NCI-H526 treated with DMSO at 0.1 percent for 48 hours (cell line): ENCODE results near the gene C1orf174.

ENCODE experiments used
- DNase-seq: peaks from one replicate; lab custom pipeline; 2025; lab: John Stamatoyannopoulos, UW

C1orf174 gene

DNA sequence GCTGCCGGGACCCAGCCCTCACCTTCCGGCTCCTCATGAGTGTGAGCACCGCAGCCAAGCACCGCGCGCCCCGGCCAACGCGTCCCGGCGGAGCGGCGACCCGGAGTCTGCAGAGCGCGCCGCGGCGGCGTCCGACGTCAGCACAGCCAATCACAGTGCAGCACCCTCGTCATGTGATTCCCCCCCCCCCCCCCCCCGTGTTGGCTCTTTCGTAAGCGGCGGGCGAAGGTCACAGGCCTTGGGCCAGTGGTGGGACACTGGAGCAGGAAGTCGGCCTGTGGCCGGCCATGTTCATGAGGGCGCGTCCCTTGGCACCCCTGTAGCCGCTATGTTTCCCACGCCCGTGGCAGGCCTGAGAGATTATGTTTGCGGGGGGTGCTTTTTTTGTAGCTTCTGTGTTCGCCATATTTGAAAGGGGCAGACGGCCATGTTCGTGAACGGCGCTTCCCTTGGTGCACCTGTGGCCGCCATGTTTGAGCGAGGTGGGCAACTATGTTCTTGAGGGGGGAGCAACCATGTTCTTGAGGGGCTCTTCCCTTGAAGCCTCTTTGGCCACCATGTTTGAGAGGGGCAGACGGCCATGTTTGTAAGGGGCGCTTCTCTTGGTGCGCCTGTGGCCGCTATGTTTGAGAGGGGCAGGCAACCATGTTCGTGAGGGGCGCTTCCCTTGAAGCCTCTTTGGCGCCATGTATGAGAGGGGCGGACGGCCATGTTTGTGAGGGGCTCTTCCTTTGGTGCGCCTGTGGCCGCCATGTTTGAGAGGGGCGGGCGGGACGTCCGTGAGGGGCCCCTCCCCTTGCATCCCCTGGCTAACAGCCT is at the start of gene C1orf174:
C1orf174 (minus strand) TSS at position 123 of the 819 bp plus-strand sequence; CDS start at position 37, 86 bp downstream.
- peak; percentile 99 for DNase-seq

DNA sequence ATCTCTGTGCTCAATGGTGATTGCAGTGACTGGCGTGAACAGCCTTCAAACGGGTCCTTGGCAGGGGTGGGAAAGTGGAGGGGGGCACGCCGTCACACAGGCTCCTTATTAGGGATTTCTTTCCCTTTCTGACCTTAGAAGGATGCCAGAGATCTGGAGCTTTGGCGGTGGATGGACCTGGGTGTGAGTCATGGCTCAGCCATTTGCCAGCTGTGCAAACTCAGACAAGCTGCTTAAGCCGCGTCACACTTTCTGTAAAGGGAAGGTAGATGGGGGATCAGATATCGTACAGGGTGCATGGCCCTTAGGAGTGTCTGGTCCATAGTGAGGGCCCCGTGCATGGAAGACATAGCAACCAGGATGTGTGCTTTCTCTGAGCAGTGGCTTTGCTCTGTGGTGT is 48.3 kb upstream of the C1orf174 start:
- no peak for DNase-seq

DNA sequence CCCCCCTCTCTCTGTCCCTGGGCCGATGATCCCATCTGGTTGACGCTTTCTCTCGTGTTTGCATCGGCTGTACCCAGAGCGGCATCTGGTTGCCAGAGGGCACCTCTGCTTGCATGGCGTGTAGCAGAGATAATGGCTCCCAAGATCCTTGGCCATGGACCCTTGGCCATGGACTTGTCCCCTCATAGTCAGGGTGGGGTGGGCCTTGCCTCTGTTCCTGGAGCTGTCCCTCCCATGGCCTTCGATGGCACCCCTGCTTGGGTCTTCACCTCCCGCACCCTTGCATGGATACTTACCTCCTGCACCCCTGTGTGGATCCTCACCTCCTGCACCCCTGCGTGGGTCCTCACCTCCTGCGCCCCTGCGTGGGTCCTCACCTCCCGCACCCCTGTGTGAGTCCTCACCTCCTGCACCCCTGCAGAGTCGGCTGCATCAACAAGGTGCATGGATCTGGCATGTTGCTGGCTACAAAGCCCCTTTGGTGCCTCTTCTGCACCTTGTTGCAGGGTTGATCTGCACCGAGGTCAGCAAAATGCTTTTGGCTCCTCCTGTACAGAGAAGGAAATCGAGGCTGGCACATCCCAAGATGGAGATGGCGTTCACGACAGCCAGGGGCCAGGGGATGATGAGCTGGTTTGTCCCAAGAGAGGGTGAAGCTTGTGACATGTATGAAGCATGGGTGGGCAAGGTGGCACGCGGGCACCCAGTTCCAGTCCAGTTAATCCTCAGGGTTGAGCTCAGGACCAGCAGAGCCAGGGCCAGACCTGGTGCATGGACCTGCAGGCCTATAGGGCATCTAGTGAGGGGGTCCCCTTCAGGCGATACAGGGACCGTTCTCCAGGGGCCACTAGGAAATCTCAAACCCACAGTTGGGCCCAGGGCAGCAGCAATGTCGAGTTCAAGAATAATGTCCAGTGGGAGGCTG is 46.1 kb upstream of the C1orf174 start:
- no peak for DNase-seq

DNA sequence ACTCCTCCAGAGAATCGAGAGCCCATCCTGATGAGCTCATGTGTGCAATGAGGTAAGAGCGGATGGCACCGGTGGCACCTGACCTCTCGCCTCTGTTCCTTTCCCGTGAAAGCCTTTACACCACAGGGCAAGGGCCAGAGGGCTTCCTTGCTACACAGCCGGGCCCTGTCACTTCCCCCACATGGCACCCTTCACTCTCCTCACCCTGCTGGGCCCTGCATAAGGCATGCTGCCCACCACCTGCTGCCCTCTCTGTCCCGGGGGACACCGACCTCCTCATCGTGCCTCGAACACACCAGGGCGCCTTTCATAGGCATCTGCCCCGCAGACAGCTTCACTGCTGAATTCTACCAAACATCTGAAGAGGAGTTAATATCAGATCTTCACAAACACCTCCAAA is 45.1 kb upstream of the C1orf174 start:
- DNase-seq: no peak

DNA sequence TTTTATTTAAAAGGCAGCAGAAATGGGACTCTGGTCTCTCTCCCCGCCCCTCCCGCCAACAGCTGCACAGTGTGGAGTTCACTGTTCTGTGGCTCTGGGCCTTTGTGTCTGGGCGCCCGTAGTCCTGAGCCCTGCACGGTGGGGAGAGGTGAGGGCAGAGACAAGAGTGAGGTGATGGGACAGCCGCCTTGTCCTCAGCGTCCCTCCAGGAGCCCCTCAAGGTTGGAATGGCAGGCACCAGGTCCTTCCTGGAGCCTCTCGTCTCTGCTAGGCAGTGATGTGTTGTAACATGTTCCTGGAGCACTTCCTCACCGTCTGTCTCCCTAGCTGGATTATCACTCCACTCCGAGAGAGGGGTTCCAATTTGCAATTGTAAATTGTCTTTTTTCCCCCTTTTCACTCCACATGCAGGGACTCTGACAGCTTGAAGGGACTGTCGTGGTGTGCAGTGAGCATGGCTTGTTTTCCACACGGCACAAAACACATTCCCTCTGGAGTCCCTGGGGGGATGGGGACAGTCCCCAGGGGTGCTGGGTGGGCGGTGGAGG is 44.6 kb upstream of the C1orf174 start:
- DNase-seq: no peak

DNA sequence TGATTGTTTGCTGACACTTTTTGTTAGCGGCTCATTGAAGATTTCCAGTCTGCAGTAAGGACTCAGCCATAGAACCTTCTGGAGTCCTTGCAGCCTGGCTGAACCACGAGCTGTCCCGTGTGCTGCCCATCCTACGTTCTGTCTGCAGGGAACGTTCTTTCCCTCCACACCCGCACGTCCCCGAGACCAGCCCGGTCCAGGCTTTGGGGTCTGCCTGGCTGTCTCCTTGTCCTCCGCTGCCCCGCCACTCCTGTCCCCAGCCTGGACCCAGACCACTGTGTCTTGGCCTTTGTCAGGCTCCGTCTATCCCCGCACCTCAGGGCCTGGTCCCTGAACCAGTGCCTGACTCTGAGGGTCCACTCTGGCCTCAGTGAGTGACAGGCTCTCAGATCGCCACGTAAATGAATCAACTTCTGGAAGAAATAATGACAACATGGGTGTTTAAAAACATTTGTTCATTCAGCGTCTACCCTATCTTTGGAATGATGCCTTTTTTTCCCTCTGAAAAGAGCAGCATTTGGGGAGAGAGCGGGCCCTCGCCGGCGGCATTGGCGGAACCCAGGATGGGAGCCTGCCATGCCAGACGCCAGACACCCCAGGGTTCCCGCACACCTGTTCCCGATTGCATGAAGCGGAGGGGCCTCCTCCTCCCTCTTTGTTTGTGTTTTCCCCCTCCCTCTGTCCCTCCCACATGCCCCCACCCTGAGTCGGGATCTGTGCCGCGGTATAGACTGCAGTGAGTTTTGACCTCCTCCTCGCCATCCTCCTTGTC is 43.9 kb upstream of the C1orf174 start:
- DNase-seq: no peak

DNA sequence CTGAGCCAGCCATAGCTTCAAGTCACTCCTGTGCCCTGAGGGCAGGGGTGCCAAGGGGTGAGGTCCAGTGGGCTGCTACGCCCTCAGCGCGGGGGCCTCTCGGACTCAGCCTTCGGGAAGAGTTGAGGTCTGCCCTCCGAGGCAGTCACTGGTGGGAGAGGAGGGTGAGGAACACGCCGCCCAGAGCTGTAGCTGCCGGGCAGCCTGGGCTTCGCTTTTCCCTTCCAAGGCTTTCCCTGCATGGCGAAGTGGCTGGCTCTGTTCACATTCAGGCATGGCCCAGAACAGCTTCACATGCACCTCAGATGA is 43.0 kb upstream of the C1orf174 start:
- no peak for DNase-seq

DNA sequence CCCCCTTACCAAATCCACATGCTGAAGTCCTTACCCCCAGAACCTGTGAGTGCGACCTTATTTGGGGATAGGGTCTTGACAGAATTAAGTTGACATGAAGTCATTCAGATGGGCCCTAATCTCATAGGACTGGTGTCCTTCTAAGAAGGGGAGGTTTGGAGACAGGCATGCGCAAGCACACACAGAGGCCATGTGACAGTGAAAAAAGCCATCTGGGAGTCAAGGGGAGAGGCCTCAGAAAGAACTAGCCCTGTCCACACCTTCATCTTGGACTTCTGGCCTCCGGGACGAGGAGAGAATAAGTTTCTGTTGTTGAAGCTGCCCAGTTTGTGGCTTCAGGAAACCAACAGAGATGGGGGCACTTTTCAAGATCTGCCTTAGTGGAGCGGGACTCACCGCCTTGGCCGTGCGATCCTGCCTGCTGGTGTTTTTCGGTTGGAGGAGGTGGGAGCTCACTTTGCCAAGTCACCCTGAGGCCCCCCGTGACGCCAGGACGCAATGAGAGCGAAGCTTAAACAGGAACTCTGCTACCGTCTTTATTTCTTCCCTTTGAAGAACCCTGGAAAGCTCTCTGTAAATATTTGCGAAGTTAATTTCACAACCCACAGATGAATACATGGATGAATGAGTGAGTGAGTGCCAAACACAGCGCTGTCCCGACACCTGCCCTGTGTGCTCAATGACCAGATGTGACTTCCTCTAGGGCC is 42.5 kb upstream of the C1orf174 start:
- no peak for DNase-seq

DNA sequence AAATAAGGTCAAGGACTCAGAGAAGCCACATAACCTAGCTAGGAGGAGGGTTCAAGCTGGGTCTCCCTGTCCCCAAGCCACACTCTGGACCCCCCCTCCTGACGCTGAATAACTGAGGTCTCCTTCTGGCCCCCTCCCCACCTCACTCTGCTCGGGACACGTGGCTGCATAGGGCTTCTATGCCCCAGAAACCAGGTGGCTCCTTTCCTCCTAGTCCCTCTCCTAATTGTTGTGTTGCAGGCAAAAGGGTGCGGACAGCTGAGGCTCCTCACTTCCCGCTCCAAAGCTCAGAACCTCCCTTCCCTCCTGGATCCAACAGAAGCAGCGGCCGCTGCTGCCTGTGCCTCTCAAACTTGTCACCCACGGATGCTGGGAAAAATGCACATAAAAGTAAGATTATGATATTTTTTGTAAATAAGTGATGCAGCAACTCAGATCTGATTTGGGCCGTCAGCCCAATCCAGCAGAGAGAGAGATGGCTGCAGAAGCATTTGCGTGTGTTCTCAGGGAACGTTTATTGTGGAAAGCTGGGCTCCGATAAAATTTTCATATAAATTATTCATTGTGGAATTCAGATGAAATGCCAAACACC is 40.8 kb upstream of the C1orf174 start:
- DNase-seq: no peak

DNA sequence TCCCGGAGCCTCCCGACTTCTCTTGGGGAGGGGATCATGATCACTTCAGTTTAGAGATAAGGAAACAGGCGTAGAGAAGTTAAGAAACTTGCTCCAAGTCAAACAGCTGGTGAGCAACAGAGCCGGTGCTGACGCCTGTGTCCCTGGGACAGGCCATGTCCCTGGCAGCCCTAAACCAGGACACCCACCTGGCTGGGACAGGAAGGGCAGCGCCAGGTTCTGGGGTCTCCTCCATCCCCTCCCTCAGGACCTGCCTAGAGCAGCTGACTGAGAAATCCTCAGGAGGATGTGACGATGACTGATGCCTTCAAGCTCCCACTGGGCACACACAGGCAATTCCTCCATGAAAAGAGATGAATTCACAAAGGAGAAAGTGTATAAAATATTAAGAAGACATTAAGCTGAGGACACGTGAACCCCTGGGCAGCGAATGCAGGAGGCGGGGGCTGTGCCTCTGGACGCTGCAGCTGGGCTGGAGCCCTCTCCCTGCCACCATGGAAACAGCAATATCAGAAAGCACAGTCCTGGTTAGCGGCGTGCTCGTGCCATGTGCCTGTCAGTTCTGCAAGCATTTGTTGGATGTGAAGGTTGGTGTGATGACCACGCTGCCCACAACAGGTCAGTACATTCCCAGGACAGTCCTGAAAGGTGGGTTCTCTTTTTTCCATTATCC is 40.1 kb upstream of the C1orf174 start:
- no peak for DNase-seq

DNA sequence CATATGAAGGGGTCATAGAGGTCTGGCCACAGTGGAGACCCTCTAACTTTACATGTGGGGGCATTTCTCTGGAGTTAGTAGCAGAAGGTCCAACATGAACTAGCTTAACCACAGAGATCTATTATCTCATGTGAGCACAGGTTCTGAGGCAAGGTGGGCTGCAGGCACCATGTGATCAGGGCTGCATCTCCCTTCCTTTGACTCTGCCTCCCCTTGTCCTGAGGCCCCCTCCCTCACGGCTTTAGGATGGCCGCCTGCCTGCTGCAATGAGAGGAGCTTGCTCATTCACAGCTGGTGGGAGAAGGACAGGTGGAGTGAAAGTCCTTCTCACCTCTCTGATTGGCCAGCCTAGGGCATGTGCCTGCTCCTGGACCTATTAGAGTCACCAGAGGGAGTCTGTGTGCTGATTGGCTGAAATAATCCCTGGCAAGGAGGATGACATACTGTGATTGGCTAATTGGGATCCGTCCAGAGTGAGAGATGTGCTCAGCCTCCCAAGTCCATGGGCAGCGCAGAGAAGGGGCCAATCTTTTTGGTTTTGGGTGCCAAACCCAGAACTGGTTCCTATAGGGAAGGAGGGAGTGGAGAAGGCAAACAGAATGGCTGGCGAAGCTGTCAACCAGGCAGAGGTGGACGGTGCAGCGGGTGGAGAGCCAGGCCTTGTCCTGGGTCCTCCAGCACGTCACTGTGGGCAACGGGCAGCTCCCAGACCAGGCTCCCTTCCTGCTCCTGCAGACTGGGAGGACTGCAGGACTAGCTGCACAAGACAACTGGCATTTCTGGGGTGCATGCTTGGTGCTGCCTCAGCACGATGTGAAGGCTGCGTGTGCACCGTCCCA is 39.4 kb upstream of the C1orf174 start:
- DNase-seq: no peak

DNA sequence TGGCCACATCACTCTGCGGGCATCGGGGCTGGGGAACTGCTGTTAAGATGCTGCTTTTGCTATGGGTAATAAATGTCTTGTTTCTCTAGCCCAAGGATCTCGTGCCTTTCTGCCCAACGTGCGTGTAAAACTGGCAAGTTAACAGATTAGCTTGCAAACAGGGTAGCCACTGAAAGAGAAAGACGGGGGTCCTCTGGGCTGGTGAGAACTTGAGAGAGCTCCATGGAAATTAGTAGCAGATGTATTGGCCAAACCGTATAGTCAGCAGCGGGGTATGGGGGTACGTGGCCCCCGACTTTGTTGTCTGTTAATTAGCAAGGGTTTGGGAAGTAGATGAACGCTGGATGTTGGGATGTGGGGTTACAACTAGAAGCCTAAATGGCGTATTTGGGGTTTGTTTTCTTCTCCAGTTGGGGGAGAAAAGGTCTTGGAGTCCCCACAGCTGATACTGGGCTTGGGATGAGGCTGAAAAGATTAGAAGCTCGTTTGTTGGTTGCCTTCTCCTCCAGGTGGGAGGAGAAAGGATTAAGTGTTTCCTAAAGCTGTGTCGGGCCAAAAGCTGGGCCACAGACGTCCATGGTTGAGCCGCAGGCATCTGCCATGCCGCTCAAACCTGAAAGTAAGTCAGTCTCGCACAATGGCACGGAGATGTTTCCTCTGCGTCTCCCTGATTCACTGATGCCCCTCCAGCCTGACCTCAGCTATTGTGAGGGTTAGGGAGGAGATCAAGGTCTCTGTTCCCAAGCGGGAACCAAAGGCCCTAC is 32.3 kb upstream of the C1orf174 start:
- no peak for DNase-seq

DNA sequence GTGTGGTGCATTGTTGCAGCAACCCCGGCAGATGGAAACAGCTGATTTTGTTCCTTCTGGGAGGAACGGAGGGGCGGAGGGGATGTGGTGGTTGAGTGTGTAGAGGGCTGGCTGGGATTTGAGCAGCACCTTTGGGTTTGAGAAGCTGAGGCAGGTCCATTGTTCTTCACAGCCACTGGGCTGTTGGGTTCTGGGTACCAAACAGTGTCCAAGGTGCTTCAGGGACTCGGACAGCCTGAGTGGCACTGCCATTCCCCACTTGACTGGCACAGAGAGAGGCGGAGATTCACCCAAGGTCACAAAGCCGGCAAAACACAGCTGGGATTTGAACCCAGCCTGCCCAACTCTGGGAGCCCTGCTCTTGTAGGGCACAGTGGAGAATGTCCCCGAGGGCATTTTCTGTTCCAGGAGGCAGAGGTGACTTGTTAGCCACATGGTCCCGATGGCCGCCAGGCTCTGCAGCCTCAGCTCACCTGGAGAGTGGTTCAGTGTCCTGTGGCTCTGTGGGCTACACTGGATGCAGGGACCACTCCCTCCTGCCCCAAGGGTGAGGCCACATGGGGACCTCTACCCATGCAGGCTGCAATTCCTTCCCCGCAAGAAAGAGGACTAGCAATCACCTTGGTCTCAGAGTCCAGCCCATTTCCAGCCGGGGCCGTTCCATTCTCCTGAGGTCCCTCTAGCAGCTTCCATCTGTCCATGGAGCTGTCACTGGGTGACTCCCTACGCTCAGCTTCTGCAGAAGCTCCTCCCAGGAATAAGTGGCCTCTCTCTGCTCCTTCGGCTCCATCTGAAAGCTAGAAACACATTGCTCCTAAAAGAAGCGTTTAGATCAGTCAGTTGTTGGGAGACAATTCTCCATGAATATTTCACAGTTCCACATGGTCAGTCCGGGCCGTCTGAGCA is 31.2 kb upstream of the C1orf174 start:
- DNase-seq: no peak

DNA sequence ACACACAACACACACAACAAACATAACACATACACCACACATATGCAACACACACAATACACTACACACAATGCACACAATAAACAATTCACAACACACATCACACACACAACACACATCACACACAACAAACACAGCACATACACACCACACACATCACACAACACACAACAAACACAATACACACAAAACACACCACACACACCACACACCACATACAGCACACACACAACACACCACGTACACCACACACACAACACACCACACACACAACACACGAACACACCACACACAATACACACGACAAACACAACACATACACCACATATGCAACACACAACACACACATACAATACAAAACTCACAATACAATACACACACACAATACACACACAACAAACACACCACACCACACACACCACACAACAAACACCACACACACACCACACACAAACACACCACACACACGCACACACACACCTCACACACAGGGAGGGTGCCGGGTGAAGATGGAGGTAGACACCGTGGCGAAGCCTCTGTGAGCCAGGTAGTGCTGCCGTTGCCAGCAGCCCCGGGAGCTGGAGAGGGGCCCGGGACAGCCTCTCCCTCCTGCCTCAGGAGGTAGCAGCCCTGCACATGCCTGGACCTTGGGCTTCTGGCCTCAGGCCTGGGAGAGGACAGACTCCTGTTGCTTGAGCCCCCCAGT is 30.4 kb upstream of the C1orf174 start:
- no peak for DNase-seq

DNA sequence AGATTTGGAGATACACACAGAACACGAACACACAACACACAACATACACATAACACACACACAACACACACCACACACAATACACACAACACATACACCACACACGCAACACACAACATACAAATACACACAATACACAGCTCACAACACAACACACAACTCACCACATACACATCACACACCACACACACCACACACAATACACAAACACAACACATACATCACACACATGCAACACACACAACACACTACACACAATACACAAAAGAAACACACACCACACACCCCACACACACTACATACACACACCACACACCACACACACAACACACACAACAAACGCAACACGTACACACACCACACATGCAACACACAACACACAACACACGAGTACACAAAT is 29.1 kb upstream of the C1orf174 start:
- DNase-seq: no peak

DNA sequence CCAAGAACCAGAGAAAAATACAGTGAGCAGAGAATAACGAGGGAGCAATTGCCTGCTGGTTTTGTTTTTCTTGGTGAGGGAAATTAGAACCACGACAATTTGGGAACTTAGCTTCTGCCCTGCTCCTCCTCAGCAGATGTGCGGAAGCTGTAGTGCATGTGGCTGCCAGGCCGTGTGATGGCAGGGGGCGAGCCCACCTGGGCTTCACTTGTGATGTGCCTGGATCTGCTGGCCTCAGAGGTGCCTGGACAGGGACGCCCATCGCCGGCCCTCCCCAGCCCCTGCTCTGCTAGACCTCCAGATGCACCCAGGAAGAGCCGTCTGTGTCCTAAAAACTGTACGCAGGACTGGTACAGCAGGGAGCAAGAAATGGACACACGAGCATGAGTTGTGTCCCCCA is 28.5 kb upstream of the C1orf174 start:
- no peak for DNase-seq

DNA sequence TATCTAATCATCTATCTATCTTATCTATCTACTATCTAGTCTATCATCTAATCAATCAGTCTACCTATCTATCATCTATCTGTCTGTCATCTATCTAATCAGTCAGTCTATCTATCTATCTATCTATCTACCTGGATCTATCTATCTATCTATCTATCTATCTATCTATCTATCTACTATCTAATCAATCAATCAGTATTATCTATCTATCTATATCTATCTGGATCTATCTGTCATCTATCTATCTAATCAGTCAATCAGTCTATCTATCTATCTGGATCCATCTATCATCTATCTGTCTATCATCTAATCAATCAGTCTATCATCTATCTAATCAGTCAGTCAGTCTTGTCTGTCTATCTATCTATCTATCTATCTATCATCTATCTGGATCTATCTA is 26.9 kb upstream of the C1orf174 start:
- DNase-seq: no peak
